Transverse colon (tissue), 4 donors: Measurements from ENCODE around the gene CENPB.

ENCODE experiments used
- CTCF ChIP-seq, 5 experiments: fragments of 200-600 bp in 3 of 5; fragments of 450-650 bp in 2 of 5; sonication (generic) in 3 of 5; IDR thresholded peaks; 1 replicate in 2 of 5; 2 replicates in 3 of 5; pipeline ENCODE4 v1.5.1; 2016 to 2017; ENCODE audit warnings: antibody characterized with exemption in 5 of 5, inconsistent platforms in 3 of 5, mild to moderate bottlenecking in 2 of 5, moderate library complexity in 1 of 5
- EP300 ChIP-seq: sonication (generic); formaldehyde crosslinking; IDR thresholded peaks from one replicate; pipeline ENCODE4 v1.6.1; 2017; ENCODE audit warnings: antibody characterized with exemption, low read depth
- POLR2A ChIP-seq: fragments of 450-650 bp; IDR thresholded peaks from one replicate; pipeline ENCODE4 v1.6.1; 2016; ENCODE audit warnings: antibody characterized with exemption, mild to moderate bottlenecking, moderate library complexity
- POLR2AphosphoS5 ChIP-seq, 3 donors: sonication (generic); formaldehyde crosslinking; IDR thresholded peaks; one replicate each; pipeline ENCODE4 v1.6.1; 2016; ENCODE audit warnings: antibody characterized with exemption in 3 of 3

GRCh38 chr20:3766422-3767109 is 20.0 kb downstream of the CENPB start:
- TF ChIP-seq CTCF (IDR thresholded peaks at IDR 0.05) (no peak), EP300 (no peak), POLR2A (no peak), POLR2AphosphoS5 (IDR thresholded peaks at IDR 0.05) (no peak)
